Endothelial cell of umbilical vein (primary cell): ENCODE data around the gene ARL6IP4. TPM values are rescaled to one million over a fixed set of nuclear protein-coding genes. Genes with fewer than 3 reads are reported as not detected.

ENCODE experiments used
- BruUV-seq: library from RNA; stranded (reverse); fragments of 400-500 nt; replicated peaks from 2 replicates; lab custom pipeline; 2021; lab: Mats Ljungman, UMichigan
- CTCF ChIA-PET: fragments of 300-600, 350-600 bp; sonication (Branson Sonifier 250); formaldehyde crosslinking; loops from one replicate; lab custom pipeline; 2021; ENCODE audit warnings: antibody characterized with exemption, inconsistent platforms; lab: Charles Lee
- POLR2A ChIA-PET: fragments of 300-600, 350-600 bp; sonication (Branson Sonifier 250); formaldehyde crosslinking; loops from one replicate; lab custom pipeline; 2021; ENCODE audit warnings: antibody characterized with exemption, inconsistent platforms; lab: Charles Lee
- DNase-seq: peaks from one replicate; pipeline ENCODE4 v3.0.0-alpha.2; 2011; ENCODE audit warnings: low read depth, low spot score
- FAIRE-seq: peaks from 2 replicates; lab custom pipeline; 2011; peaks lifted over from hg19 to GRCh38; lab: Jason Lieb, UNC
- H2AFZ ChIP-seq: 2 replicates; pipeline ENCODE4 v1.6.0; 2012; ENCODE audit warnings: low read depth, low read length, control low read depth, inconsistent platforms
- H3K27ac ChIP-seq: 2 replicates; pipeline ENCODE4 v1.5.1; 2011; ENCODE audit warnings: low read depth, mild to moderate bottlenecking, control low read depth, low read length, moderate library complexity; ENCODE audit not compliant: insufficient read depth
- H3K27me3 ChIP-seq, 2 experiments: 2 replicates each; pipeline versions ENCODE4 v1.6.0 to v1.6.1; 2011; ENCODE audit warnings: low read length in 2 of 2, mixed read lengths in 1 of 2; ENCODE audit not compliant: control insufficient read depth in 2 of 2, insufficient read depth in 2 of 2
- H3K36me3 ChIP-seq, 2 experiments: 2 replicates in 1 of 2; 3 replicates in 1 of 2; pipeline ENCODE4 v1.5.1; 2011; ENCODE audit warnings: low read length in 2 of 2, mild to moderate bottlenecking in 1 of 2, moderate library complexity in 1 of 2; ENCODE audit not compliant: control insufficient read depth in 2 of 2, insufficient read depth in 2 of 2; ENCODE audit errors: extremely low read depth in 1 of 2
- H3K4me1 ChIP-seq: 3 replicates; pipeline ENCODE4 v1.5.1; 2011; ENCODE audit warnings: mild to moderate bottlenecking, low read length; ENCODE audit not compliant: control insufficient read depth, insufficient read depth; ENCODE audit errors: extremely low read depth
- H3K4me2 ChIP-seq: 2 replicates; pipeline ENCODE4 v1.6.1; 2011; ENCODE audit warnings: low read length, control low read depth, mixed read lengths; ENCODE audit not compliant: insufficient read depth
- H3K4me3 ChIP-seq, 3 experiments: fragments of 200-600 bp in 1 of 3; sonication (generic), shearing (Covaris generic) in 1 of 3; replicated peaks in 1 of 3; 2 replicates each; pipeline ENCODE4 v1.5.1; 2011 to 2016; ENCODE audit warnings: control low read depth in 3 of 3, low read length in 3 of 3, mild to moderate bottlenecking in 2 of 3, inconsistent platforms in 1 of 3, low read depth in 1 of 3, moderate library complexity in 1 of 3; ENCODE audit not compliant: insufficient read depth in 1 of 3
- H3K79me2 ChIP-seq: 2 replicates; pipeline ENCODE4 v1.6.0; 2012; ENCODE audit warnings: low read length, inconsistent platforms; ENCODE audit not compliant: control insufficient read depth, insufficient read depth
- H3K9ac ChIP-seq: replicated peaks from 2 replicates; pipeline ENCODE3; 2011; ENCODE audit warnings: low read length, control low read depth; ENCODE audit not compliant: insufficient read depth; ENCODE audit errors: extremely low read depth
- H3K9me1 ChIP-seq: replicated peaks from 3 replicates; pipeline ENCODE4 v1.6.0; 2011; ENCODE audit warnings: mild to moderate bottlenecking, low read length; ENCODE audit not compliant: control insufficient read depth, insufficient read depth; ENCODE audit errors: extremely low read depth
- H3K9me3 ChIP-seq: replicated peaks from 2 replicates; pipeline ENCODE4 v1.5.1; 2012; ENCODE audit warnings: low read length, inconsistent platforms; ENCODE audit not compliant: control insufficient read depth, insufficient read depth
- H4K20me1 ChIP-seq: replicated peaks from 2 replicates; pipeline ENCODE3; 2011; ENCODE audit warnings: mild to moderate bottlenecking, low read length; ENCODE audit not compliant: control insufficient read depth, insufficient read depth; ENCODE audit errors: extremely low read depth
- CTCF ChIP-seq, 2 donors: IDR thresholded peaks; 1 replicate in 1 of 2; 2 replicates in 1 of 2; pipeline ENCODE4 v1.5.1; 2011; ENCODE audit warnings: low read length in 2 of 2, mild to moderate bottlenecking in 2 of 2, moderate library complexity in 2 of 2, control low read depth in 1 of 2, inconsistent platforms in 1 of 2, low read depth in 1 of 2; ENCODE audit not compliant: insufficient read depth in 1 of 2; ENCODE audit errors: extremely low read depth in 1 of 2
- FOS ChIP-seq: IDR thresholded peaks from 2 replicates; pipeline ENCODE4 v1.6.1; 2011; ENCODE audit warnings: mild to moderate bottlenecking, low read length, moderate library complexity, borderline replicate concordance; ENCODE audit not compliant: insufficient read depth
- JUN ChIP-seq: IDR thresholded peaks from 2 replicates; pipeline ENCODE4 v1.6.1; 2011; ENCODE audit warnings: borderline replicate concordance, low read depth; ENCODE audit not compliant: insufficient read length, insufficient read depth
- MAX ChIP-seq: IDR thresholded peaks from 2 replicates; pipeline ENCODE4 v1.6.1; 2011; ENCODE audit not compliant: insufficient read depth, insufficient read length
- MYC ChIP-seq: IDR thresholded peaks from one replicate; pipeline ENCODE4 v1.6.1; 2011; ENCODE audit warnings: mild to moderate bottlenecking, low read depth, low read length
- POLR2AphosphoS5 ChIP-seq: IDR thresholded peaks from 2 replicates; pipeline ENCODE4 v1.6.1; 2012; ENCODE audit warnings: low read depth, mild to moderate bottlenecking, control low read depth, low read length, moderate library complexity; ENCODE audit not compliant: insufficient read depth
- dilution Hi-C: fragments of 300-500 bp; cut with MboI; formaldehyde crosslinking; loops from one replicate; pipeline ENCODE4 v1.15.0; 2019; ENCODE audit warnings: low sequenced_read_pairs; ENCODE audit not compliant: extremely low pct_ligation_motif_present
- intact Hi-C: fragments of 100-400 bp; cut with micrococcal nuclease; formaldehyde crosslinking; loops from one replicate; pipeline ENCODE4 v1.10.0; 2022
- polyA plus RNA-seq, 4 experiments: library from polyadenylated mRNA; depleted of rRNA in 3 of 4; stranded (reverse) in 3 of 4; unstranded in 1 of 4; fragments of >200 nt; gene quantifications; 2 replicates each; pipeline versions ENCODE4 v1.2.1 to v1.2.3, GENCODE V29; 2011 to 2012; ENCODE audit warnings: missing spikeins in 1 of 4
- total RNA-seq: library from RNA; stranded (reverse); gene quantifications from 2 replicates; pipeline ENCODE4 v1.2.3, GENCODE V29; 2021

ARL6IP4 gene
- total and polyA plus RNA-seq, 2 donors (not counting 3 experiments of a cell fraction or from before 2014, with no cell fraction given): 193 to 226 TPM

GRCh38 chr12:122935318-122935717 lies 45.2 kb upstream of the ARL6IP4 start:
- CTCF ChIA-PET: interaction anchor here (0.8 to 1.0 kb wide), 2 partner anchors 9 to 13 kb away, joined by 3 to 4 read pairs; no protein-coding TSS in a partner anchor
- dilution Hi-C loops: no loop called here

More at GRCh38 chr12:122935318-122935717, 45.2 kb upstream of the ARL6IP4 start:
- Histone ChIP-seq H3K4me1 (no peaks in the 10 kb centered on the region), H3K79me2 (no peaks in the 10 kb centered on the region), H3K9ac (no peak overlapping the region), H4K20me1 (no peaks in the 10 kb centered on the region), H3K9me1 (no peaks in the 10 kb centered on the region), H3K27ac (no peak overlapping the region), H3K4me2 (no peak overlapping the region), H3K9me3 (no peaks in the 10 kb centered on the region), H2AFZ (no peak overlapping the region), H3K27me3 (no peaks in the 10 kb centered on the region), H3K36me3 (peaks cover 0 to 2% of the 10 kb centered on the region in 2 experiments), H3K4me3 (no peak overlapping the region)
- DNase-seq (no peak), FAIRE-seq (no peak)
- intact Hi-C loops: no loop called here
- POLR2A ChIA-PET: no interaction called here
- TF ChIP-seq FOS (no peak), JUN (no peak), POLR2AphosphoS5 (no peak), CTCF (IDR thresholded peaks at IDR 0.05; ENCODE audit: extremely low read depth in 1 of 2, insufficient read depth in 1 of 2, low read depth in 1 of 2, low read length in 2 of 2) (no peak), MYC (no peak), MAX (no peak)
- BruUV-seq: no TSS peak
